Prostate gland (tissue), 2 donors: Measurements from ENCODE around the gene WWP2. TPM values are rescaled to one million over a fixed set of nuclear protein-coding genes. Genes with fewer than 3 reads are reported as not detected.

Experiments used
- DNase-seq: peaks from one replicate; pipeline ENCODE4 v3.0.0-alpha.2; 2019; ENCODE audit warnings: low spot score
- H3K27ac ChIP-seq, 2 donors: fragments of 200-600 bp; sonication (generic); 2 replicates each; pipeline ENCODE4 v1.5.1; 2017 to 2019
- H3K27me3 ChIP-seq: fragments of 200-600 bp; sonication (generic); replicated peaks from 2 replicates; pipeline ENCODE4 v1.5.1; 2019; ENCODE audit not compliant: insufficient read depth
- H3K36me3 ChIP-seq, 2 donors: fragments of 200-600 bp; sonication (generic); 1 replicate in 1 of 2; 2 replicates in 1 of 2; pipeline versions ENCODE4 v1.5.1 to v1.8.1; 2017 to 2019
- H3K4me1 ChIP-seq: fragments of 200-600 bp; sonication (generic); replicated peaks from 2 replicates; pipeline ENCODE4 v1.5.1; 2019
- H3K4me3 ChIP-seq, 2 donors: fragments of 200-600 bp; sonication (generic); 2 replicates each; pipeline ENCODE4 v1.5.1; 2017 to 2019
- H3K9me3 ChIP-seq: fragments of 200-600 bp; sonication (generic); 2 replicates; pipeline ENCODE4 v1.5.1; 2017
- POLR2A ChIP-seq: fragments of 450-650 bp; IDR thresholded peaks from one replicate; pipeline ENCODE4 v1.6.1; 2016; ENCODE audit warnings: antibody characterized with exemption, mild to moderate bottlenecking
- POLR2AphosphoS5 ChIP-seq: sonication (generic); formaldehyde crosslinking; IDR thresholded peaks from one replicate; pipeline ENCODE4 v1.6.1; 2017; ENCODE audit warnings: antibody characterized with exemption
- WGBS: methylation state at CpG from one replicate; pipeline ENCODE4 v1.1.5; 2018; 5-methylcytosine and 5-hydroxymethylcytosine counted together
- intact Hi-C: fragments of 100-400 bp; cut with DNase I; formaldehyde crosslinking; loops from one replicate; pipeline ENCODE4 v1.14.2; 2022
- total RNA-seq, 2 donors: library from RNA; depleted of rRNA; stranded (reverse); fragments of >200 nt; gene quantifications; one replicate each; pipeline ENCODE4 v1.1.0, GENCODE V29; 2016
- TF ChIP-seq, protein P1 (sequence below), 4 experiments: fragments of 200-600 bp in 2 of 4; fragments of 450-650 bp in 2 of 4; sonication (generic) in 2 of 4; IDR thresholded peaks; 1 replicate in 3 of 4; 2 replicates in 1 of 4; pipeline ENCODE4 v1.5.1; 2016 to 2019; ENCODE audit warnings: antibody characterized with exemption in 4 of 4, mild to moderate bottlenecking in 2 of 4, moderate library complexity in 2 of 4

Gene WWP2
- total RNA-seq, 2 donors from 2014 or later, result 30.9 to 66.3 TPM

DNA sequence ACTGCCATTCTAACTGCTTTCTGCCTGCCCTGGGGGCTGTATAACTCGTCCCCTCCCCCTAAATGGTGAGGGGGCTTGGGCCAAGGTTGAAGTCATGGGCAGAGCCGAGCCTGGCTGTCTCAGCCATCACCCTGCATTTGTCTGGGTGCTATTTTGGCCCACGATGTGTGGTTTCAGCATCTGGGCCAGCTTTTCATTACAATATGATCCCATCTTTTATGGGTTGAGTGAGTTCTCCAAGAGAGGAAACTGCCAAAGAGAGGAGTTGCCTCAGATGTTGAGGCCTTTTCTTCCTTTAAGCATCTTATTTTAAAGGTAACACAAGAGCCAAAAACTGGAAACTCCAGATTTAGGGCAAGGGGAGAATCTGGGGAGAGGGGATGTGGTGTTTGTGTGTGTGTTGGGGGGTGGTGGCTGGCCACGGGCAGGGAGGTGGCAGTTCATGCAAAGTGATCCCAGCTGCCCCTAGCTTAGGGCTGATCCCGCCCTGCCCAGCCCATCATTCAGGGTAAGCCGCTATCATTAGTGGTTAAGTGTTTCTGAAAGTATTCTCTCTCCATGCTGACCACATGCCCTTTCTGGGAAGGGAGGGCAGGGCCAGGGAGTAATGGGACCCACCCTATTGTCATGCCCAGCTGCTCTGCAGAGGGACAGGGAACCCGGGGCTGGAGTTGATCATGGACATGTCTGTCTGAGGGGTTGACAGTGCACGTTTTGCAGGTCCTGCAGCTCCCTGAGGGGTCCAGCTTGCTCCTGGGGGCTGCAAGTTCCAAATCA is 105.8 kb downstream of the WWP2 start:
- 51% methylated on average over 8 of the region's 8 CpGs for WGBS
- Histone ChIP-seq H3K9me3 (no peaks in the 10 kb centered on the region), H3K4me1 (no peaks in the 10 kb centered on the region), H3K36me3 (no peaks in the 10 kb centered on the region), H3K27ac (no peak overlapping the region), H3K4me3 (no peak overlapping the region), H3K27me3 (no peaks in the 10 kb centered on the region)
- no peak for DNase-seq
- intact Hi-C loops, result loop anchor here (10.0 kb wide), 1 partner anchor 293 kb away; no protein-coding TSS in a partner anchor
- TF ChIP-seq POLR2AphosphoS5 (no peak), POLR2A (no peak)
- TF ChIP-seq, protein P1, sequence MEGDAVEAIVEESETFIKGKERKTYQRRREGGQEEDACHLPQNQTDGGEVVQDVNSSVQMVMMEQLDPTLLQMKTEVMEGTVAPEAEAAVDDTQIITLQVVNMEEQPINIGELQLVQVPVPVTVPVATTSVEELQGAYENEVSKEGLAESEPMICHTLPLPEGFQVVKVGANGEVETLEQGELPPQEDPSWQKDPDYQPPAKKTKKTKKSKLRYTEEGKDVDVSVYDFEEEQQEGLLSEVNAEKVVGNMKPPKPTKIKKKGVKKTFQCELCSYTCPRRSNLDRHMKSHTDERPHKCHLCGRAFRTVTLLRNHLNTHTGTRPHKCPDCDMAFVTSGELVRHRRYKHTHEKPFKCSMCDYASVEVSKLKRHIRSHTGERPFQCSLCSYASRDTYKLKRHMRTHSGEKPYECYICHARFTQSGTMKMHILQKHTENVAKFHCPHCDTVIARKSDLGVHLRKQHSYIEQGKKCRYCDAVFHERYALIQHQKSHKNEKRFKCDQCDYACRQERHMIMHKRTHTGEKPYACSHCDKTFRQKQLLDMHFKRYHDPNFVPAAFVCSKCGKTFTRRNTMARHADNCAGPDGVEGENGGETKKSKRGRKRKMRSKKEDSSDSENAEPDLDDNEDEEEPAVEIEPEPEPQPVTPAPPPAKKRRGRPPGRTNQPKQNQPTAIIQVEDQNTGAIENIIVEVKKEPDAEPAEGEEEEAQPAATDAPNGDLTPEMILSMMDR (IDR thresholded peaks at IDR 0.05), result no peak

DNA sequence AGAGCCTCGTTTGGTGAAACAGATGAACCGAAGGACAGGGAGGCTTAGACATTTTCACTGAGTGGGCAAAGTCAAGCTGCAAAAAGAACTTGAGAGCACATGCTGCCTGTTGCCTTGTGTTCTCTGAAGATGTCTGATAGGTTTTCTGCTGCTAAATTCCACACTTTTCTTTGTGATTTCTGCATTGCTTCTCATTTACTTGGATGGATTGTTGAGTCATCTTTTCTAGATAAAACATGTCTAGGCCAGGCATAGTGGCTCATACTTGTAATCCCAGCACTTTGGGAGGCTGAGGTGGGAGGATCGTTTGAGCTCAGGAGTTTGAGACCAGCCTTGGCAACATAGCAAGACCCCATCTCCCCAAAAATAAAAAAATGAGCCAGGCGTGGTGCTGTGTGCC is 108.6 kb downstream of the WWP2 start:
- no peak for DNase-seq
- Histone ChIP-seq H3K4me1 (no peaks in the 10 kb centered on the region), H3K27ac (no peak overlapping the region), H3K9me3 (no peaks in the 10 kb centered on the region), H3K27me3 (no peaks in the 10 kb centered on the region), H3K36me3 (no peaks in the 10 kb centered on the region), H3K4me3 (no peak overlapping the region)
- 80% methylated on average over 4 of the region's 4 CpGs for WGBS
- TF ChIP-seq, protein P1 (IDR thresholded peaks at IDR 0.05), result no peak
- no peak for TF ChIP-seq POLR2AphosphoS5
- TF ChIP-seq POLR2A, result no peak
- intact Hi-C loops, result no loop called here

DNA sequence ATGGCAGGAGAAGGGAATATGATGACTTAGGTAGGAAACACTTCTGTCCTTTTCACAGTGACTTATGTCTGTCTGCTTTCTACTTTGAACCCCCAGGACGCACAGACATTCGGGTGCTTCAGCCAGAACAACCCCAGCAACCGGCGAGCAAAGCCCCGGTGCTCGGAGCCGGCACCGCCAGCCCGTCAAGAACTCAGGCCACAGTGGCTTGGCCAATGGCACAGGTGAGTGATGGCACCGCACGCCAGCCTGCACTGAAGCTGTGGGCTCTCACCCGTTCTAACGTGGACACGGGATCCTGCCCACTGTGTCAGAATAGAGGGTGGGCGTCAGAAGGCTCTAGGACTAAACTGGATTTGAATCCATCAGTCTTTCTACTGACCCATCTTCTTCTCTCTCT is 109.6 kb downstream of the WWP2 start:
- H3K4me3 ChIP-seq, result no peak overlapping the region
- no peaks in the 10 kb centered on the region for H3K36me3 ChIP-seq
- H3K4me1 ChIP-seq, result no peaks in the 10 kb centered on the region
- no peak for TF ChIP-seq POLR2A
- TF ChIP-seq POLR2AphosphoS5, result no peak
- no peaks in the 10 kb centered on the region for H3K27me3 ChIP-seq
- no peak overlapping the region for H3K27ac ChIP-seq
- WGBS, result 83% methylated on average over 15 of the region's 15 CpGs
- DNase-seq, result no peak
- intact Hi-C loops, result no loop called here
- no peaks in the 10 kb centered on the region for H3K9me3 ChIP-seq

DNA sequence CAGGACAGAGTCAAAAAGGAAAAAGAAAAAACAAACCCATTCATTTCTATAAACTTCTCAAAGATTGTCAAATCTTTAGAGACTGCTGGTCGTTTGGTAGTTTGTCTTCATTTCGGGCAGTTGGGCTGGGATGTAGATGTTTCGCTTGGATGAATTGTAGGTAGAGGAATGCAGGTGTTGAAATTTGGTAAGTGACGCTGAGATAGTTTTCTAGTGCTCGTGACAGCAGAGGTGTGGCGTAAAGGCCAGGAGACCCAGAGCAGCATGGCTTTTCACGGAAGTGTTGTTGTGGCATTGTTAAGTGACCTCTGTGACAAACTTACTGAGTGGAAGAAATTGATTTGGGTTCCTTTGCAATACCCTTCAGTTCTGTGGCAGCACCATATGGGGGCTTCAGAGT is 110.8 kb downstream of the WWP2 start:
- Histone ChIP-seq H3K4me1 (no peaks in the 10 kb centered on the region), H3K9me3 (no peaks in the 10 kb centered on the region), H3K27ac (no peak overlapping the region), H3K36me3 (no peaks in the 10 kb centered on the region), H3K4me3 (no peak overlapping the region), H3K27me3 (no peaks in the 10 kb centered on the region)
- WGBS, result 96% methylated on average over 7 of the region's 7 CpGs
- no peak for DNase-seq
- TF ChIP-seq POLR2A (no peak), POLR2AphosphoS5 (no peak)
- TF ChIP-seq, protein P1 (IDR thresholded peaks at IDR 0.05), result no peak
- intact Hi-C loops, result no loop called here

DNA sequence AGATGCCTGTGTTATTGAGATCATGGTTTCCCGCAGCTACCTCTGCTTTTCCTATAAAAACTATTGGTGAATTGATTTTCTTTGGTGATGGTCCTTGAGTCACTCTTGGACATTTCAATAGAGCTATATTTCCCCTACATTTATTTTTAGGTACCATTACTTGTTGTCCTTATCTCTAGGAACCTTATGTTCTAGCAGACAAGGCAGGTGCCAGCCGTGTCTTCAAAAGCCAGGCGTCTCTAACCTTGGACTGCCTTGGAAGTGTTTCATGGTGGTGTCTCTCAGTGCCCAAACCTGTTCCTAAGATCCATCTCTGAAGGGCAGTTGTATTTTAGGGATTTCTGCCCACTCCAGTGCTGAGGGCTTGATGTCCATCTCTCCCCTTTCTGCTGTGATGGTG is 111.7 kb downstream of the WWP2 start:
- no peaks in the 10 kb centered on the region for H3K9me3 ChIP-seq
- 82% methylated on average over 3 of the region's 3 CpGs for WGBS
- no peaks in the 10 kb centered on the region for H3K4me1 ChIP-seq
- H3K4me3 ChIP-seq, result no peak overlapping the region
- intact Hi-C loops, result no loop called here
- H3K27ac ChIP-seq, result no peak overlapping the region
- no peaks in the 10 kb centered on the region for H3K27me3 ChIP-seq
- no peak for DNase-seq
- H3K36me3 ChIP-seq, result no peaks in the 10 kb centered on the region
- no peak for TF ChIP-seq POLR2A
- TF ChIP-seq POLR2AphosphoS5, result no peak
- TF ChIP-seq, protein P1 (IDR thresholded peaks at IDR 0.05), result no peak
